ENCODE data around the gene TSHR.

DNA sequence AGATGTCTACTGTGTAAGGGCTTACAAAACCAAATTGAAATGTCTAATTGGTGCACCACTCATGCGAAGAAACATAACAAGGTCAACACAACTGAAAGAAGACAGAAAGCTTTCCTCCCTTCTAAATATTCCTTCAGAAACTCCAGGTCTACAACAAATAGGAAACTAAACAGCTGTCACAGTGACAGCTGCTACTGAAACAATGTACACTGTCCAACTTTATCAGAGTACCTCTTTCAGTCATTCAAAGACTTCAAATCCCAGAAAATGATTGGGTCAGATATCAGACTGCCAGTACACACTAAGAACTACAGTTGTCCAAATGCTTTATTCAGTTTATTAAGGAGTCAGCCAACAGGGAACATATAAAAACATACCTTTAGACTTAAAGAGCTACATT, 49.1 kb upstream of the TSHR start:
- TF ChIP-seq, protein P1, sequence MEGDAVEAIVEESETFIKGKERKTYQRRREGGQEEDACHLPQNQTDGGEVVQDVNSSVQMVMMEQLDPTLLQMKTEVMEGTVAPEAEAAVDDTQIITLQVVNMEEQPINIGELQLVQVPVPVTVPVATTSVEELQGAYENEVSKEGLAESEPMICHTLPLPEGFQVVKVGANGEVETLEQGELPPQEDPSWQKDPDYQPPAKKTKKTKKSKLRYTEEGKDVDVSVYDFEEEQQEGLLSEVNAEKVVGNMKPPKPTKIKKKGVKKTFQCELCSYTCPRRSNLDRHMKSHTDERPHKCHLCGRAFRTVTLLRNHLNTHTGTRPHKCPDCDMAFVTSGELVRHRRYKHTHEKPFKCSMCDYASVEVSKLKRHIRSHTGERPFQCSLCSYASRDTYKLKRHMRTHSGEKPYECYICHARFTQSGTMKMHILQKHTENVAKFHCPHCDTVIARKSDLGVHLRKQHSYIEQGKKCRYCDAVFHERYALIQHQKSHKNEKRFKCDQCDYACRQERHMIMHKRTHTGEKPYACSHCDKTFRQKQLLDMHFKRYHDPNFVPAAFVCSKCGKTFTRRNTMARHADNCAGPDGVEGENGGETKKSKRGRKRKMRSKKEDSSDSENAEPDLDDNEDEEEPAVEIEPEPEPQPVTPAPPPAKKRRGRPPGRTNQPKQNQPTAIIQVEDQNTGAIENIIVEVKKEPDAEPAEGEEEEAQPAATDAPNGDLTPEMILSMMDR (IDR thresholded peaks at IDR 0.05): no peak
- no peak for TF ChIP-seq POLR2A (IDR thresholded peaks at IDR 0.05)
